Measurements from ENCODE around the gene CCDC200. TPM values are rescaled to one million over a fixed set of nuclear protein-coding genes. Genes with fewer than 3 reads are reported as not detected.
"Not testable (repeated sequence)": the region's sequence is repeated elsewhere in the genome, so short reads cannot be mapped to it uniquely, and the experiment has no call there.

Gene CCDC200
- total RNA-seq, 8 experiments from 2014 or later = 0.16 to 7.7 (median 2.2) TPM

GRCh38 chr17:43211480-43212402 lies 16.7 kb downstream of the CCDC200 start, which contains the start of gene TMEM106A:
TMEM106A (plus strand) TSS chr17:43211875; CDS start chr17:43213042, 1,167 bp downstream.
- no peaks in the 10 kb centered on the region for H3K4me1 ChIP-seq (replicated peaks in 1 of 2)
- 0 to 13% (median 7%) methylated on average over 3 to 10 of the region's 54 CpGs; no CpG with 5 or more reads in 1 of the 10 experiments for WGBS, 10 experiments
- H3K27ac ChIP-seq = no peak within 1 kb of the TSS
- peak within 1 kb of the TSS in 2 of 5 donors; percentile 14 to 37 for H3K4me3 ChIP-seq
- in situ Hi-C loops (cut with MboI; ENCODE audit: low pct_unique_long_range_greater_than_20kb in 2 of 9, low sequenced_read_pairs in 9 of 9, unreplicated experiment in 9 of 9) = loop anchor here in 2 of 9 experiments (25.0 kb wide), 1 partner anchor 101 kb away; no protein-coding TSS in a partner anchor
- ATAC-seq (replicated peaks in 6 of 8) = peak; percentile 41 to 90 (median 82)

- Histone ChIP-seq H3K4me3 (peak overlapping the region in 2 of 5 donors; percentile 14 to 37), H3K4me1 (replicated peaks in 1 of 2) (no peaks in the 10 kb centered on the region), H3K27ac (no peak overlapping the region)
- 17 to 100% (median 44%) methylated on average over 1 to 2 of the region's 2 CpGs; no CpG with 5 or more reads in 2 of the 10 experiments for WGBS, 10 experiments
- no peak for ATAC-seq (replicated peaks in 6 of 8)
- in situ Hi-C loops (cut with MboI; ENCODE audit: low pct_unique_long_range_greater_than_20kb in 2 of 9, low sequenced_read_pairs in 9 of 9, unreplicated experiment in 9 of 9) = loop anchor here in 2 of 9 experiments (25.0 kb wide), 1 partner anchor 101 kb away; no protein-coding TSS in a partner anchor
Measured at GRCh38 chr17:43211123-43211479, 17.3 kb downstream of the CCDC200 start.

- no peak overlapping the region for H3K4me3 ChIP-seq
- in situ Hi-C loops (cut with MboI; ENCODE audit: low pct_unique_long_range_greater_than_20kb in 2 of 9, low sequenced_read_pairs in 9 of 9, unreplicated experiment in 9 of 9) = loop anchor here in 2 of 9 experiments (25.0 kb wide), 1 partner anchor 102 kb away; no protein-coding TSS in a partner anchor
- no peak overlapping the region for H3K27ac ChIP-seq
- WGBS, 10 experiments = 39 to 98% (median 89%) methylated on average over 2 to 3 of the region's 3 CpGs
- no peaks in the 10 kb centered on the region for H3K4me1 ChIP-seq (replicated peaks in 1 of 2)
- ATAC-seq (replicated peaks in 6 of 8) = no peak
Measured at GRCh38 chr17:43210576-43210975, 17.8 kb downstream of the CCDC200 start.

GRCh38 chr17:43203013-43203412 lies 25.4 kb downstream of the CCDC200 start:
- not testable (repeated sequence) for H3K27ac ChIP-seq; H3K4me1 ChIP-seq (replicated peaks in 1 of 2); H3K4me3 ChIP-seq; ATAC-seq (replicated peaks in 6 of 8)
- in situ Hi-C loops (cut with MboI; ENCODE audit: low pct_unique_long_range_greater_than_20kb in 2 of 9, low sequenced_read_pairs in 9 of 9, unreplicated experiment in 9 of 9) = loop anchor here in 2 of 9 experiments (25.0 kb wide), 1 partner anchor 109 kb away; no protein-coding TSS in a partner anchor
- WGBS, 10 experiments = 83 to 100% (median 92%) methylated on average over 1 to 2 of the region's 3 CpGs; no CpG with 5 or more reads in 4 of the 10 experiments

GRCh38 chr17:43200127-43200526 lies 28.3 kb downstream of the CCDC200 start:
- H3K27ac ChIP-seq = no peak overlapping the region
- WGBS, 10 experiments = 86 to 100% (median 100%) methylated on average over 1 of the region's 4 CpGs; no CpG with 5 or more reads in 7 of the 10 experiments
- in situ Hi-C loops (cut with MboI; ENCODE audit: low pct_unique_long_range_greater_than_20kb in 2 of 9, low sequenced_read_pairs in 9 of 9, unreplicated experiment in 9 of 9) = loop anchor here in 2 of 9 experiments (25.0 kb wide), 1 partner anchor 112 kb away; no protein-coding TSS in a partner anchor
- no peak overlapping the region for H3K4me3 ChIP-seq
- peak in 3 of 8 experiments; percentile 18 to 26 (median 22) for ATAC-seq (replicated peaks in 6 of 8)
- H3K4me1 ChIP-seq (replicated peaks in 1 of 2) = no peaks in the 10 kb centered on the region

- in situ Hi-C loops (cut with MboI; ENCODE audit: low pct_unique_long_range_greater_than_20kb in 2 of 9, low sequenced_read_pairs in 9 of 9, unreplicated experiment in 9 of 9) = loop anchor here in 2 of 9 experiments (25.0 kb wide), 1 partner anchor 113 kb away; no protein-coding TSS in a partner anchor
- ATAC-seq (replicated peaks in 6 of 8) = no peak
- H3K4me3 ChIP-seq = no peak overlapping the region
- no peaks in the 10 kb centered on the region for H3K4me1 ChIP-seq (replicated peaks in 1 of 2)
- WGBS, 10 experiments = 86 to 100% (median 100%) methylated on average over 2 of the region's 2 CpGs; no CpG with 5 or more reads in 7 of the 10 experiments
- H3K27ac ChIP-seq = no peak overlapping the region
Measured at GRCh38 chr17:43199633-43200032, 28.8 kb downstream of the CCDC200 start.

GRCh38 chr17:43193251-43193650 lies 35.2 kb downstream of the CCDC200 start:
- WGBS, 10 experiments = 81 to 100% (median 86%) methylated on average over 2 to 4 of the region's 5 CpGs; no CpG with 5 or more reads in 4 of the 10 experiments
- in situ Hi-C loops (cut with MboI; ENCODE audit: low pct_unique_long_range_greater_than_20kb in 2 of 9, low sequenced_read_pairs in 9 of 9, unreplicated experiment in 9 of 9) = no loop called here

GRCh38 chr17:43186656-43187055 lies 41.8 kb downstream of the CCDC200 start:
- ATAC-seq (replicated peaks in 6 of 8); in situ Hi-C loops (cut with MboI; ENCODE audit: low pct_unique_long_range_greater_than_20kb in 2 of 9, low sequenced_read_pairs in 9 of 9, unreplicated experiment in 9 of 9); H3K4me3 ChIP-seq; H3K27ac ChIP-seq; H3K4me1 ChIP-seq (replicated peaks in 1 of 2): not testable (repeated sequence)
- WGBS, 10 experiments = 90 to 100% (median 93%) methylated on average over 2 to 4 of the region's 5 CpGs; no CpG with 5 or more reads in 3 of the 10 experiments

More at GRCh38 chr17:43193251-43193650, 35.2 kb downstream of the CCDC200 start:
- ATAC-seq (replicated peaks in 6 of 8) = no peak
- H3K4me1 ChIP-seq (replicated peaks in 1 of 2) = no peaks in the 10 kb centered on the region
- no peak overlapping the region for H3K4me3 ChIP-seq
- H3K27ac ChIP-seq = no peak overlapping the region

GRCh38 chr17:43183921-43184320 lies 44.5 kb downstream of the CCDC200 start:
- Histone ChIP-seq H3K4me3 (no peak overlapping the region), H3K4me1 (replicated peaks in 1 of 2) (no peaks in the 10 kb centered on the region), H3K27ac (no peak overlapping the region)
- 63 to 100% (median 91%) methylated on average over 1 to 3 of the region's 3 CpGs; no CpG with 5 or more reads in 2 of the 10 experiments for WGBS, 10 experiments
- no peak for ATAC-seq (replicated peaks in 6 of 8)
- in situ Hi-C loops (cut with MboI; ENCODE audit: low pct_unique_long_range_greater_than_20kb in 2 of 9, low sequenced_read_pairs in 9 of 9, unreplicated experiment in 9 of 9) = no loop called here

- 82 to 100% (median 94%) methylated on average over 1 to 2 of the region's 2 CpGs; no CpG with 5 or more reads in 1 of the 10 experiments for WGBS, 10 experiments
- in situ Hi-C loops (cut with MboI; ENCODE audit: low pct_unique_long_range_greater_than_20kb in 2 of 9, low sequenced_read_pairs in 9 of 9, unreplicated experiment in 9 of 9) = no loop called here
- H3K4me3 ChIP-seq = no peak overlapping the region
Measured at GRCh38 chr17:43176119-43176570, 52.3 kb downstream of the CCDC200 start.

GRCh38 chr17:43175213-43176118 lies 53.0 kb downstream of the CCDC200 start:
- in situ Hi-C loops (cut with MboI; ENCODE audit: low pct_unique_long_range_greater_than_20kb in 2 of 9, low sequenced_read_pairs in 9 of 9, unreplicated experiment in 9 of 9) = no loop called here
- Histone ChIP-seq H3K27ac (no peak overlapping the region), H3K4me3 (no peak overlapping the region), H3K4me1 (replicated peaks in 1 of 2) (peaks cover 3 to 11% of the 10 kb centered on the region in 2 donors)
- 30 to 100% (median 79%) methylated on average over 2 to 4 of the region's 4 CpGs for WGBS, 10 experiments
- ATAC-seq (replicated peaks in 6 of 8) = no peak

More at GRCh38 chr17:43176119-43176570, 52.3 kb downstream of the CCDC200 start:
- Histone ChIP-seq H3K4me1 (replicated peaks in 1 of 2) (peaks cover 3 to 11% of the 10 kb centered on the region in 2 donors), H3K27ac (no peak overlapping the region)
- ATAC-seq (replicated peaks in 6 of 8) = no peak

Measured in motor neuron (in vitro differentiated cells).